Nephron (organoid): Measurements from ENCODE around the gene SORL1.

Source experiments
- H3K27ac Mint-ChIP-seq, 3 experiments: 2 replicates each; pipeline ENCODE4 v1.8.0; 2020; ENCODE audit warnings: mixed read lengths in 3 of 3, mild to moderate bottlenecking in 2 of 3, moderate library complexity in 1 of 3
- H3K27me3 Mint-ChIP-seq: 2 replicates; pipeline ENCODE4 v1.8.0; 2021; ENCODE audit warnings: low read depth, mild to moderate bottlenecking, moderate library complexity, mixed read lengths
- H3K36me3 Mint-ChIP-seq: 2 replicates; pipeline ENCODE4 v1.8.0; 2020; ENCODE audit warnings: low read depth, mixed read lengths
- H3K4me1 Mint-ChIP-seq: 2 replicates; pipeline ENCODE4 v1.8.0; 2020; ENCODE audit warnings: mixed read lengths
- H3K4me3 Mint-ChIP-seq, 3 experiments: 2 replicates each; pipeline ENCODE4 v1.8.0; 2020; ENCODE audit warnings: mild to moderate bottlenecking in 3 of 3, mixed read lengths in 3 of 3, moderate library complexity in 2 of 3
- H3K9me3 Mint-ChIP-seq: 2 replicates; pipeline ENCODE4 v1.8.0; 2020; ENCODE audit warnings: mixed read lengths
- TF ChIP-seq, protein P1 (sequence below), 3 experiments: fragments of 200-600 bp; sonication (generic); IDR thresholded peaks; one replicate each; pipeline ENCODE4 v1.5.0; 2021; ENCODE audit warnings: antibody characterized with exemption in 3 of 3; ENCODE audit not compliant: unreplicated experiment in 3 of 3

The SORL1 gene

DNA sequence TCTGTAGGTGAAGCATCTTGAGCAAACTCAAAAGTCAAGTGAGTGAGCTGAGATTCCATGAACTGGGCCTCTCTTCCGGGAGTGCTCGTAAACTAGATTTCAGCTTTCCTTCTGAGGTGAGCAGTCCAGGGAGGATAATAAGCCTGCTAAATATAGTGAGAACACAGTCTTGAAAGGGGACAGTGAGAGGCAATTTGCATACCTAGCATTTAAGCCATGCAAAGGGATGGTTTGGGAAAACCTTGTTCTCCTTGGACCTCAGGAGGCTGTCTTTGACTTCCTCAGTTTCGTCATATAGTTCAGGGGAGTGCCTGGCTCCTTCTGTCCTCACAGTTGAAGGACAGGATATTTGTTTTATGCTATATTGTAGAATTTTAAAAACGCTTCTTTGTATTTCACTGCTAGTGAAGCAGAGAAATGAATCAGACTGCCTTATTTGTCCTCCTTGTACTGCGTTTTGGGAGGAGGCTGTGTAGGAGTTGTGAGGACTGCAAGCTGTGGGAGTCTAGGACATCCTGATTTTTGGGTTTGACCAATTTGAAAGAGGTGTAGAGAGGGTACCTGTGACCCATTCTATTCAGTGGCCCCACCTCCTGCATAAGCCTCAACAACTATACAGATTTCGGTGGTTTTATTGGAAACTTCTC, 11.7 kb downstream of the SORL1 start:
- peaks cover 39% of the 10 kb centered on the region for H3K4me1 Mint-ChIP-seq
- H3K36me3 Mint-ChIP-seq = no peaks in the 10 kb centered on the region
- TF ChIP-seq, protein P1, sequence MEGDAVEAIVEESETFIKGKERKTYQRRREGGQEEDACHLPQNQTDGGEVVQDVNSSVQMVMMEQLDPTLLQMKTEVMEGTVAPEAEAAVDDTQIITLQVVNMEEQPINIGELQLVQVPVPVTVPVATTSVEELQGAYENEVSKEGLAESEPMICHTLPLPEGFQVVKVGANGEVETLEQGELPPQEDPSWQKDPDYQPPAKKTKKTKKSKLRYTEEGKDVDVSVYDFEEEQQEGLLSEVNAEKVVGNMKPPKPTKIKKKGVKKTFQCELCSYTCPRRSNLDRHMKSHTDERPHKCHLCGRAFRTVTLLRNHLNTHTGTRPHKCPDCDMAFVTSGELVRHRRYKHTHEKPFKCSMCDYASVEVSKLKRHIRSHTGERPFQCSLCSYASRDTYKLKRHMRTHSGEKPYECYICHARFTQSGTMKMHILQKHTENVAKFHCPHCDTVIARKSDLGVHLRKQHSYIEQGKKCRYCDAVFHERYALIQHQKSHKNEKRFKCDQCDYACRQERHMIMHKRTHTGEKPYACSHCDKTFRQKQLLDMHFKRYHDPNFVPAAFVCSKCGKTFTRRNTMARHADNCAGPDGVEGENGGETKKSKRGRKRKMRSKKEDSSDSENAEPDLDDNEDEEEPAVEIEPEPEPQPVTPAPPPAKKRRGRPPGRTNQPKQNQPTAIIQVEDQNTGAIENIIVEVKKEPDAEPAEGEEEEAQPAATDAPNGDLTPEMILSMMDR (IDR thresholded peaks at IDR 0.05; ENCODE audit: unreplicated experiment in 3 of 3) = no peak
- H3K27me3 Mint-ChIP-seq = peaks cover 25% of the 10 kb centered on the region
- H3K27ac Mint-ChIP-seq = peak overlapping the region in 2 of 3 experiments; percentile 38 to 44
- no peaks in the 10 kb centered on the region for H3K9me3 Mint-ChIP-seq
- peak overlapping the region in 1 of 3 experiments; percentile 26 for H3K4me3 Mint-ChIP-seq

DNA sequence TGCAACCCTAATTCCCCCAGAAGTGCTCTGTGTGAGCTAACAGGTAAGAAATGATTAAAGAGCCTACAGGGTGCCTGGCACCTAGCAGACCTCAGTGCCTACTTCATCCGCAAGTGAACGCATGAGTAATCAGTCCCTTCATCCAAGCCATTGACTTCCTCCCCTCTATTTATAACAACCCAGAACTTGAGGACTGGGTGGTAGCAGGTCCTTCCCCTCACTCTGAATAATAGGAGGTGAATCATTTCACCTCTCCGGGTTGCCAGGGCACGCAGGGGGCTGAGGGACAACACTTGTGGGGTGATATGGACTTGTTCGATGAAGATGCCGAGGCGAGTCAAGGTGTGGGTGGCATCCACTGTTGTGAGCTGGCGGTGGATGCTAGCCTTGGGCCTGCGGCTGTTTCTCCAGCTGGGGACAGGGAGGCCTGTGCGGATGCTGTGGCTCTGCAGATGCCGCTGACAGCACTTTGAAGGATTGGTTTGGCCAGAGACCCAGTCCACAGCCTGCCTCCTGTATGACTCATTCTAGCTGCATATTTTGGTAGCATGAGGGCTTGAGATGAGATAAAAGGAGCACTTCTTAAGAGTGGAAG, 12.3 kb downstream of the SORL1 start:
- Mint-ChIP-seq H3K9me3 (no peaks in the 10 kb centered on the region), H3K4me3 (no peak overlapping the region), H3K4me1 (peaks cover 38% of the 10 kb centered on the region), H3K27me3 (peaks cover 24% of the 10 kb centered on the region), H3K27ac (peak overlapping the region in 1 of 3 experiments; percentile 44), H3K36me3 (peaks cover under 1% of the 10 kb centered on the region)
- TF ChIP-seq, protein P1 (IDR thresholded peaks at IDR 0.05; ENCODE audit: unreplicated experiment in 3 of 3) = no peak

DNA sequence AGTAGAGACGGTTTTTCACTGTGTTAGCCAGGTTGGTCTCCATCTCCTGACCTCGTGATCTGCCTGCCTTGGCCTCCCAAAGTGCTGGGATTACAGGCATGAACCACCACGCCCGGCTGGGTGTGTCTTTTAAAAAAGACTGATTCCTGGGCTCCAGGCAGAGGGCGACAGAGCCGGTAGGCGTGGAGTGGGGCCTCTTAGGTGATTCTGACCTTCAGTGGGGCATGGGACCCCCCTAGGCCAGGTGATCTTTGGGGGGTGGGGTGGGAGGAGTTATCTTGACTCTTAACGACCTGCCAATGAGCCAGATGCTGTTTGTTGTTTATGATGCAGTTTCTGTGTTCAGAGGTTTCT, 13.6 kb downstream of the SORL1 start:
- TF ChIP-seq, protein P1 (IDR thresholded peaks at IDR 0.05; ENCODE audit: unreplicated experiment in 3 of 3) = no peak
- H3K4me1 Mint-ChIP-seq = peaks cover 32% of the 10 kb centered on the region
- no peaks in the 10 kb centered on the region for H3K9me3 Mint-ChIP-seq
- H3K27me3 Mint-ChIP-seq = peaks cover 23% of the 10 kb centered on the region
- H3K4me3 Mint-ChIP-seq = peak overlapping the region in 1 of 3 experiments; percentile 26
- H3K27ac Mint-ChIP-seq = peak overlapping the region; percentile 65 to 95 (median 93)
- peaks cover 7% of the 10 kb centered on the region for H3K36me3 Mint-ChIP-seq

DNA sequence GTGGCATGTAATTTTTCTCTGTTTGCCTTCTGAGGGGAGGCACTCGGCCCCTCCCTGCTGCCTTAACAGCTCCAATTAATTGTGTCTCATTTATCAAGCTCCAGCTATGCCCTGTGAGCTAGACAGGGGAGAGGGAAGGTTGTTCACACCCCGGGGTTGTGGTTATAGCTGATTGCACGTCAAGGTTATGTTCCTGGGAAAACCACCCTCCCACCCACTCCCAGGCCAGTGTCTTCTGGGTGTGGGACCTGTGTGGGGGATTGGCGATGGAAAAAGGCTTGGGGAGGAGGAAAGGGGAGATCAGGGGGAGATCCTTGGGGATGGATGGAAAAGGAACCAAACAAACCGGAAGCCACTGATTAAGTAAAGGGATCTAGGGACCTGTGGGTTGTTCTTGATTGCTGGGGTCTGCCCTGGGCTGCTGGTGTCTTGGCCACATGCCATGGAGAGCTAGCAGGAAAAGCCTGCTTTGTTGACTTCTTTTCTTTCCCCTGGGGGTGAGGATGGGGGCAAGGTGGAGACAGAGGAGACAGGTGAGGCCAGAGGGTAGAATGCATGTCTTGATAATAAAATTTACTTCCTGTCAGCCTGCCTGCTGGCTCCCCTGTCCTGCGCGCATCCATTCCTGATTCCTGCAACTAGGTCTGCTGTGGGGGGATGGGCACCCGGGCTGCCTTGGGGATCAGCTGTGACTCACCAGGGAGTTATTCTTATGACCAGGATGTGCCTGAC, 14.1 kb downstream of the SORL1 start:
- Mint-ChIP-seq H3K4me1 (peaks cover 32% of the 10 kb centered on the region), H3K27me3 (peaks cover 23% of the 10 kb centered on the region), H3K4me3 (peak overlapping the region in 2 of 3 experiments; percentile 26 to 52), H3K9me3 (no peaks in the 10 kb centered on the region), H3K27ac (peak overlapping the region; percentile 65 to 95 (median 93)), H3K36me3 (peaks cover 11% of the 10 kb centered on the region)
- TF ChIP-seq, protein P1 (IDR thresholded peaks at IDR 0.05; ENCODE audit: unreplicated experiment in 3 of 3) = no peak

DNA sequence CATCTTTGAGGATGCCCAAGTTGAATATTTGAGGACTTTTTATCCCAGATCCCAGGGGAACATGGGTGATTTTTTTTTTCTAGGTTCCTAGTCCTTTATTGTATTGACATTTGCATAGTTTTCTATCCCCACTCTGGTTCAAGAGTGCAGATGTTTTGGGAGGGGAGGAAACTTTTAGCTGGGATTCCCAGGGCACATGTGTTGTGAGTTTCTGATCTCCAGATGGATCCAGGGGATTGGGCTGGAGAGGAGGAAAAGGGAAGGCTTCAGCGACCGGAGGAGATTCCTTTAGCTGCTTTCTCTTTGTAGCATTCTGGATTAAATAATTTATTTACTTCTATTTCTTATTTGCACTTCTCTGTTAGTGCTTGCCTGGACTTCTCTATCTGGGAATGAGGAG, 15.4 kb downstream of the SORL1 start:
- H3K4me1 Mint-ChIP-seq = peaks cover 32% of the 10 kb centered on the region
- peak overlapping the region; percentile 43 to 95 (median 53) for H3K27ac Mint-ChIP-seq
- TF ChIP-seq, protein P1 (IDR thresholded peaks at IDR 0.05; ENCODE audit: unreplicated experiment in 3 of 3) = no peak
- H3K27me3 Mint-ChIP-seq = peaks cover 20% of the 10 kb centered on the region
- no peaks in the 10 kb centered on the region for H3K9me3 Mint-ChIP-seq
- no peak overlapping the region for H3K4me3 Mint-ChIP-seq
- H3K36me3 Mint-ChIP-seq = peaks cover 11% of the 10 kb centered on the region
